GM06990 (cell line): Measurements from ENCODE around the gene N4BP2.

ENCODE experiments used
- DNase-seq: peaks from one replicate; pipeline ENCODE4 v3.0.0-alpha.2; 2011; ENCODE audit not compliant: insufficient read length; ENCODE audit errors: extremely low read depth
- H3K27me3 ChIP-seq: replicated peaks from 2 replicates; pipeline ENCODE4 v1.6.0; 2011; ENCODE audit warnings: low read length; ENCODE audit not compliant: control insufficient read depth, insufficient read depth
- H3K36me3 ChIP-seq: 2 replicates; pipeline ENCODE4 v1.5.1; 2011; ENCODE audit warnings: low read length; ENCODE audit not compliant: control insufficient read depth, insufficient read depth
- H3K4me3 ChIP-seq: replicated peaks from 2 replicates; pipeline ENCODE4 v1.5.1; 2011; ENCODE audit warnings: low read depth, mild to moderate bottlenecking, control low read depth, low read length
- TF ChIP-seq, protein P1 (sequence below): IDR thresholded peaks from 2 replicates; pipeline ENCODE4 v1.5.1; 2011; ENCODE audit warnings: low read length, control low read depth, mild to moderate bottlenecking, inconsistent platforms; ENCODE audit not compliant: insufficient read depth, poor library complexity, severe bottlenecking

Gene N4BP2

DNA sequence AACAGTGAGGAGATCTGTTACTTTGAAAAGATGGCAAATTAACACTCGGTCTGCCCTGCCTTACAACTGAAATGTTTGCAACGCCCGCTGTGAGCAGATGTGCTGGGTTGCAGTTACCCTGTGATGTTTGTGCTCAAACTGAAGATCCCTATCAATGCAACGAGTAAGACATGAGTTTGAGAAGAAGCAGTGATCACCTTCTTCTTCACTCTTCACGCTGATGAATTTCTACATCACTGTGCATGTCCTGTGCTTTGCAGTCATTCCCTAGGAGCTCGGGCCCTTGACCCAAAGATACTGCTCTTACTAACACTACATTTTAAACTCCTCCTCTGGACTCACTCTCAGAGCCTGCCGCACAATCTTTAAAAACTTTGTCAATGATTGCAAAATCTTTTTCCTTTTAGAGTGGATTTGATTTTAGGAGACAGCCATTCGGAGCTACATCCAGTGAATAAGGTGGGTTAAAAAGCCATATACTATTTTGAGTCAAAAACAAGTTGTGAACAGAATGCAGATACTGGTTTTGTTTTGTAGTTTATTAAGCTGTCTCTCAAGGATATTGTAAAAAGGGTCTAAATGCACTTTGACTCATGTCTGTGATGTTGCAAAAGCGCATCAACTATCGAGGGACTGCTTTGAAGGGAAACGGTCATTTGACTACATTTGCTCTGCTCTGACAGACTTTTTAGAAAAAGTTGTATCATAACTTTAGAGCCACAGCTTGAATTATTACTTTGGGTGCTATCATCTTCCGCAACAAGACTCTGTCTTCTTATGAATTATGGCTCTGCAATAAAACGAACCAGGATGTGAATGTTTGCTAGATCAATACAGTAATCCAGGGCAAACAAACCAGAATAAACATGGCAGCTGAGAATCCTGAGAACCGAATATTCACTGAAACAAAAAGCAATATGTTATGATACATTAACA is 134.5 kb downstream of the N4BP2 start:
- Histone ChIP-seq H3K4me3 (peak overlapping the region; percentile 59), H3K27me3 (no peaks in the 10 kb centered on the region), H3K36me3 (no peaks in the 10 kb centered on the region)
- no peak for DNase-seq
- TF ChIP-seq, protein P1, sequence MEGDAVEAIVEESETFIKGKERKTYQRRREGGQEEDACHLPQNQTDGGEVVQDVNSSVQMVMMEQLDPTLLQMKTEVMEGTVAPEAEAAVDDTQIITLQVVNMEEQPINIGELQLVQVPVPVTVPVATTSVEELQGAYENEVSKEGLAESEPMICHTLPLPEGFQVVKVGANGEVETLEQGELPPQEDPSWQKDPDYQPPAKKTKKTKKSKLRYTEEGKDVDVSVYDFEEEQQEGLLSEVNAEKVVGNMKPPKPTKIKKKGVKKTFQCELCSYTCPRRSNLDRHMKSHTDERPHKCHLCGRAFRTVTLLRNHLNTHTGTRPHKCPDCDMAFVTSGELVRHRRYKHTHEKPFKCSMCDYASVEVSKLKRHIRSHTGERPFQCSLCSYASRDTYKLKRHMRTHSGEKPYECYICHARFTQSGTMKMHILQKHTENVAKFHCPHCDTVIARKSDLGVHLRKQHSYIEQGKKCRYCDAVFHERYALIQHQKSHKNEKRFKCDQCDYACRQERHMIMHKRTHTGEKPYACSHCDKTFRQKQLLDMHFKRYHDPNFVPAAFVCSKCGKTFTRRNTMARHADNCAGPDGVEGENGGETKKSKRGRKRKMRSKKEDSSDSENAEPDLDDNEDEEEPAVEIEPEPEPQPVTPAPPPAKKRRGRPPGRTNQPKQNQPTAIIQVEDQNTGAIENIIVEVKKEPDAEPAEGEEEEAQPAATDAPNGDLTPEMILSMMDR, result no peak

DNA sequence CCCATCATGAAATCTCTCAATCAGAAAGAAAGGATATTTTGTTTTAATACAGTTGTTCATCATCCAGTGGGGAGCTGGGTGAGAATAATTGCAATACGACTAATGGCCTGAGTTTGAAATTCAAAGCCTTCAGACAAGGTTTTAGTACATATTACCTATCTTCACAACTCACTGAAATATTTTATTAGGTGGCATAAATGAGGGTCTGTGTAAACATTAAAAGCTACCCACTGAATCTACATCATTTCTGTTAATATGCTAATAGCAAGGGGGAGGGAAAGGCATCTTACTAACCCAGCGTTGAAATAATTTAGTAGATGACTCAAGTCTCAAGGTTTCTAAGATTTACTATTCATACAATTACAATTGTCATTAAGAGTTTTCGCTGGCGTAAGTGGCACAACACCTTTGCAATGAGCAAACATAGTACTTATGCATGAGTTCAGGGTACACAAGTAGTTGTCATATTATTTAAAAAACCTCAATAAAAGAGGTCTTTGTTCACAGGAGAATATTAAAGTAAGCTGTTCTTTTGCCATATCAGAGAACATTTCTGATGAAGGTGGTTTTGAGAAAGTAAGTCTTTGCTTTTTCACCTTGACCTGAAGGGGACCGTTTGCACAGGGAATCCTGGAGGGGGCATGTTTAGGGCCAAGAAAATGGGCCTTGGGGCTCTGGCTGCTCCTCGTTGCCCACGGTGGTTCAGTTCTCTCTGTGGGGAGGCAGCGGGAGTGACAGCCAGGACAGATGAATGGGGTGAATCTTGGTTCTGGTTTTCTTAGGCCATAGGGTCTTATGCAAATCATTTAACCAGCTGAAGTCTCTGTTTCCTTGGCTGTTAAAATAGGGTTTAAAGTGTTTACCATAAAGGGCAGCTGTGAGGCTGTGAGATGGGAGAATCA is 135.7 kb downstream of the N4BP2 start:
- H3K27me3 ChIP-seq, result no peaks in the 10 kb centered on the region
- H3K36me3 ChIP-seq, result no peaks in the 10 kb centered on the region
- TF ChIP-seq, protein P1, result no peak
- DNase-seq, result peak; percentile 65
- H3K4me3 ChIP-seq, result peak overlapping the region; percentile 89

DNA sequence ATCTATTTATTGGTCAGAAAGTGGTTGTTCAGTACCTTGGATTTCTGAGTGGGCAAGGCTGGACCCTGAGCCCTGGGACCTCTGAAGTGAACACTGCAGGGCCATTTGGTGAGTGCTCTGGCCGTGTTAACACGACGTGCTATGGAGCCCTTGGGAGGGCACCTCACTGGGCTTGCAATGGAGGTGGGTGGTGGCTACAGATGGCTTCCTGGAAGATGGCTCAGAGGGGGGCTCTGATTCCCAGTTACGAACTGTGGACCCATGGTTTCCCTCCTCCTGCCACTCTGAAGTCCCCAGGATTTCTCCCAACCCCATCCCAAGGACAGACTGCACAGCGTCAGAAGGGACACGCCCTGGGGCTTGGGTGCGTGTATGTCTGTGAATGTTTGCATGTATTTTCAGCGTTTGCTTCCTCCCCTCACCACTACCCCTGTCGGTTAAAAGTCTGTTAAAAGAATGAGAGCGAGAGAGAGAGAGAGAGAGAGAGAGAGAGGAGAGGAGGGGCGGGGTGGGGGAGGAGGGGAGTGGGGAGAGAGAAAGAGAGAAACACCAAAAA is 136.4 kb downstream of the N4BP2 start:
- DNase-seq, result peak; percentile 78
- TF ChIP-seq, protein P1, result no peak
- Histone ChIP-seq H3K36me3 (no peaks in the 10 kb centered on the region), H3K27me3 (no peaks in the 10 kb centered on the region), H3K4me3 (peak overlapping the region; percentile 89)

DNA sequence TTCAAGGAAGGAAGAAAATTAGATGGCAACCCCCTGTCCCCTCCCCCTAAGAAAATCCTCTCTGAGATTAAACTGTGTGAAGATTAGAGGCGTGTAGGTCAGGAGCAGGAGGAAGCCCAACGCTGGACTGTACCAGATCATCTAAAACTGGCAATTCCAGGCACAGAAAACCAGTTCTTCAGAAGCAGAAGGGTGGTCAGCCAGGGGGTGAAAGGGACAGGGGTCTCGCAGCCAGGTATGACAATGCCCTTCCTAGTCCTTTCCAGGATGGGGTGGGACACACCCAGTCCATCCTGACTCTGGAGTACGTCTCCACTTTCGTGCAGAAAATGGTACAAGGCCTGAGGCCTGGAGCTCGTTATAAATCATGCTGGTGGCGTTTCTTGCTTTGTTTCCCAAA is 136.9 kb downstream of the N4BP2 start:
- Histone ChIP-seq H3K36me3 (no peaks in the 10 kb centered on the region), H3K4me3 (peak overlapping the region; percentile 89), H3K27me3 (no peaks in the 10 kb centered on the region)
- DNase-seq, result no peak
- TF ChIP-seq, protein P1, result no peak

DNA sequence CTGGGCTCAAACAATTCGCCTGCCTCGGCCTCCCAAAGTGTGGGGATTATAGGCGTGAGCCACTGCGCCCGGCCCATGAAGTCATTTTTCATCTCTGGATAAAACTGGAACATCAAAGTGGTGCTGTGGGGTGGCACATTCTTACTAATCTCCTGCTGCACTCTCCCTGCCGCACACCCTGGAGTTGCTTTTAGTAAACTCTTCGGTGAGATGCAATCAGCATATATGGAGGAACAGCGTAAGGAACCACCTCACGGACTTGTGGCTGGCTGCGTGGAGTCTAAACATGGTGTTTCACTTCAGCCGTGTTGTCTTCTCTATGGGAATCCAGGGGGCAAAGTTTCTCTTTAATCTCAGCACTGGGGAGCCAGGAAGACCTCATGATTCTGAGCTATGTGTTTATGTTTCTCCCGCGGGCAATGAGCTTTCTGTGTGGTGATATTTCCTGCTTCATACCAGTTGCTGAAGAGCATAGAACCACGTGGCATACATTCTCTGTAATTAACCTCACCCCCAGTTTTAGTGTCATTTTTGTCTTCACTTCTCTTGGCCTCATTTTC is 138.0 kb downstream of the N4BP2 start:
- no peak for DNase-seq
- Histone ChIP-seq H3K27me3 (no peaks in the 10 kb centered on the region), H3K4me3 (peak overlapping the region; percentile 89), H3K36me3 (no peaks in the 10 kb centered on the region)
- TF ChIP-seq, protein P1, result no peak
